GM12864 (cell line): ENCODE data around the gene AIMP1.

Experiments used
- DNase-seq: peaks from one replicate; pipeline ENCODE4 v3.0.0-alpha.2; 2011; ENCODE audit warnings: low read depth
- H3K4me3 ChIP-seq: 2 replicates; pipeline ENCODE4 v1.5.1; 2011; ENCODE audit warnings: mild to moderate bottlenecking, low read depth, low read length, control low read depth
- CTCF ChIP-seq: IDR thresholded peaks from 2 replicates; pipeline ENCODE4 v1.5.1; 2011; ENCODE audit warnings: low read depth, mild to moderate bottlenecking, moderate library complexity, low read length, control low read depth, inconsistent platforms; ENCODE audit errors: missing control alignments

AIMP1 gene

GRCh38 chr4:106343865-106344646 lies 27.7 kb downstream of the AIMP1 start:
- no peak overlapping the region for H3K4me3 ChIP-seq
- no peak for TF ChIP-seq CTCF
- no peak for DNase-seq

GRCh38 chr4:106344647-106344970 lies 28.3 kb downstream of the AIMP1 start:
- DNase-seq, result no peak
- H3K4me3 ChIP-seq, result no peak overlapping the region
- TF ChIP-seq CTCF, result no peak

- DNase-seq, result no peak
- TF ChIP-seq CTCF, result no peak
- H3K4me3 ChIP-seq, result no peak overlapping the region
Observed at GRCh38 chr4:106347167-106347566, 30.8 kb downstream of the AIMP1 start.

GRCh38 chr4:106351016-106351415 lies 34.7 kb downstream of the AIMP1 start:
- no peak for DNase-seq
- no peak overlapping the region for H3K4me3 ChIP-seq
- no peak for TF ChIP-seq CTCF

GRCh38 chr4:106353786-106354185 lies 37.4 kb downstream of the AIMP1 start:
- no peak for TF ChIP-seq CTCF
- no peak for DNase-seq
- H3K4me3 ChIP-seq, result no peak overlapping the region

- no peak for TF ChIP-seq CTCF
- no peak overlapping the region for H3K4me3 ChIP-seq
- DNase-seq, result no peak
Observed at GRCh38 chr4:106355193-106355592, 38.8 kb downstream of the AIMP1 start.

- TF ChIP-seq CTCF, result no peak
- H3K4me3 ChIP-seq, result no peak overlapping the region
- no peak for DNase-seq
Observed at GRCh38 chr4:106358899-106359298, 42.5 kb downstream of the AIMP1 start.
